HepG2 (cell line): ENCODE measurements around the gene FBF1. TPM values are rescaled to one million over a fixed set of nuclear protein-coding genes. Genes with fewer than 3 reads are reported as not detected.

Experiments
- ATF7 ChIP-seq, 2 experiments: fragments of 450-650 bp in 1 of 2; sonication (generic) in 1 of 2; formaldehyde crosslinking in 1 of 2; IDR thresholded peaks; 2 replicates each; pipeline versions ENCODE4 v1.4.0 to v1.6.1; 2016 to 2020; ENCODE audit warnings: antibody characterized with exemption in 1 of 2, mild to moderate bottlenecking in 1 of 2, missing genetic modification reagents in 1 of 2
- CCDC6 ChIP-seq: sonication (generic); formaldehyde crosslinking; IDR thresholded peaks from 2 replicates; pipeline ENCODE4 v1.8.1; 2022; ENCODE audit warnings: mild to moderate bottlenecking, missing genetic modification reagents, moderate library complexity
- CREBL2 ChIP-seq: sonication (generic); formaldehyde crosslinking; IDR thresholded peaks from 2 replicates; pipeline ENCODE4 v1.8.1; 2023; ENCODE audit warnings: missing genetic modification reagents, mild to moderate bottlenecking, borderline replicate concordance
- FOXC1 ChIP-seq: sonication (generic); formaldehyde crosslinking; IDR thresholded peaks from 2 replicates; pipeline ENCODE4 v1.8.0; 2022; ENCODE audit warnings: mild to moderate bottlenecking, missing genetic modification reagents, borderline replicate concordance
- KDM3A ChIP-seq: IDR thresholded peaks from 2 replicates; pipeline ENCODE4 v1.6.1; 2018; ENCODE audit warnings: low read depth, missing compliant biosample characterization
- KLF11 ChIP-seq: IDR thresholded peaks from 2 replicates; pipeline ENCODE4 v1.6.1; 2016; ENCODE audit warnings: missing compliant biosample characterization
- MAFF ChIP-seq: IDR thresholded peaks from 2 replicates; pipeline ENCODE4 v1.6.1; 2011; ENCODE audit warnings: low read depth, low read length, improper control_type of control experiment
- PRDM10 ChIP-seq: sonication (generic); formaldehyde crosslinking; IDR thresholded peaks from 2 replicates; pipeline ENCODE4 v1.4.0; 2020; ENCODE audit warnings: low read depth, missing genetic modification reagents
- PREB ChIP-seq: sonication (generic); formaldehyde crosslinking; IDR thresholded peaks from 2 replicates; pipeline ENCODE4 v1.4.0; 2020; ENCODE audit warnings: missing genetic modification reagents
- SMARCC2 ChIP-seq: fragments of 450-650 bp; IDR thresholded peaks from 2 replicates; pipeline ENCODE4 v1.6.1; 2017; ENCODE audit warnings: antibody characterized with exemption, mild to moderate bottlenecking
- SRSF9 ChIP-seq: fragments of 200-400 bp; formaldehyde crosslinking; IDR thresholded peaks from 2 replicates; pipeline ENCODE4 v1.6.1; 2018; ENCODE audit warnings: borderline replicate concordance, mild to moderate bottlenecking, low read depth, low read length; ENCODE audit not compliant: insufficient read depth, poor library complexity, severe bottlenecking
- THYN1 ChIP-seq: sonication (generic); formaldehyde crosslinking; IDR thresholded peaks from 2 replicates; pipeline ENCODE4 v1.8.1; 2023; ENCODE audit warnings: low read depth, mild to moderate bottlenecking, moderate library complexity, missing genetic modification reagents, borderline replicate concordance
- TIGD3 ChIP-seq: sonication (generic); formaldehyde crosslinking; IDR thresholded peaks from 2 replicates; pipeline ENCODE4 v1.5.1; 2020; ENCODE audit warnings: mild to moderate bottlenecking, missing genetic modification reagents, borderline replicate concordance
- ZBTB49 ChIP-seq: sonication (generic); formaldehyde crosslinking; IDR thresholded peaks from 2 replicates; pipeline ENCODE4 v1.4.0; 2020; ENCODE audit warnings: missing genetic modification reagents, borderline replicate concordance
- ZNF12 ChIP-seq: sonication (generic); formaldehyde crosslinking; IDR thresholded peaks from 2 replicates; pipeline ENCODE4 v1.5.0; 2020; ENCODE audit warnings: missing genetic modification reagents
- ZNF263 ChIP-seq: sonication (generic); formaldehyde crosslinking; IDR thresholded peaks from 2 replicates; pipeline ENCODE4 v1.4.0; 2020; ENCODE audit warnings: missing genetic modification reagents
- ZNF34 ChIP-seq: sonication (generic); formaldehyde crosslinking; IDR thresholded peaks from 2 replicates; pipeline ENCODE4 v1.4.0; 2020; ENCODE audit warnings: mild to moderate bottlenecking, missing genetic modification reagents, borderline replicate concordance
- ZNF563 ChIP-seq: sonication (generic); formaldehyde crosslinking; IDR thresholded peaks from 2 replicates; pipeline ENCODE4 v1.8.0; 2022; ENCODE audit warnings: mild to moderate bottlenecking, moderate library complexity, missing genetic modification reagents
- ZNF720 ChIP-seq: sonication (generic); formaldehyde crosslinking; IDR thresholded peaks from 2 replicates; pipeline ENCODE4 v1.4.0; 2020; ENCODE audit warnings: missing genetic modification reagents
- polyA plus RNA-seq, 8 experiments: library from polyadenylated mRNA; depleted of rRNA in 3 of 8; stranded (reverse) in 7 of 8; unstranded in 1 of 8; fragments of >200 nt; fragmentation: Illumina TruSeq in 4 of 8; extraction: Trizol in 4 of 8; gene quantifications; 2 replicates each; pipeline versions ENCODE4 v1.2.1 to v1.2.3, GENCODE V29; 2011 to 2016; ENCODE audit warnings: low read depth in 4 of 8, missing spikeins in 1 of 8, mixed read lengths in 1 of 8; ENCODE audit not compliant: insufficient read depth in 1 of 8
- total RNA-seq, 5 experiments: library from RNA; depleted of rRNA; stranded (reverse); fragments of >200 nt; fragmentation: Illumina TruSeq; extraction: Trizol; gene quantifications; 2 replicates each; pipeline ENCODE4 v1.2.3, GENCODE V29; 2016; ENCODE audit warnings: low read depth in 1 of 5

Gene FBF1
- total and polyA plus RNA-seq, 2 of the 13 experiments (the other 11 are each of a cell fraction or from before 2014, with no cell fraction given) = 2.4 to 8.1 TPM

GRCh38 chr17:75872434-75873351 lies 68.1 kb downstream of the FBF1 start (continued):
- TF ChIP-seq SRSF9 (no peak), TIGD3 (CRISPR knock-in tag) (0 out of 2 replicates have a peak, but pooled peaks have one; percentile 21), ZNF12 (peak; percentile 67; the same call in 1 of the 2 replicates), FOXC1 (peak; percentile 76), THYN1 (CRISPR knock-in tag) (0 out of 2 replicates have a peak, but pooled peaks have one; percentile 18), CCDC6 (peak; percentile 95), CREBL2 (0 out of 2 replicates have a peak, but pooled peaks have one; percentile 50), PREB (peak; percentile 60; the same call in 1 of the 2 replicates), PRDM10 (peak; percentile 93), SMARCC2 (no peak), MAFF (no peak), ZBTB49 (CRISPR knock-in tag) (no peak), ZNF720 (CRISPR knock-in tag) (no peak), ATF7 (IDR thresholded peaks at IDR 0.05) (no peak), ATF7 (CRISPR knock-in tag; IDR thresholded peaks at IDR 0.05) (peak; percentile 66), KDM3A (CRISPR knock-in tag) (peak; percentile 82; the same call in 1 of the 2 replicates), ZNF263 (CRISPR knock-in tag) (peak; percentile 56), KLF11 (CRISPR knock-in tag) (no peak; the same call in 1 of the 2 replicates), ZNF34 (CRISPR knock-in tag) (no peak), ZNF563 (CRISPR knock-in tag) (peak; percentile 80; the same call in 1 of the 2 replicates)
